Endothelial cell of hepatic sinusoid (primary cell): ENCODE results near the gene MYDGF.

Source experiments
- in situ Hi-C: cut with HindIII; loops from 2 replicates; pipeline ENCODE4 v1.10.0; 2017; ENCODE audit warnings: low sequenced_read_pairs

Gene MYDGF

DNA sequence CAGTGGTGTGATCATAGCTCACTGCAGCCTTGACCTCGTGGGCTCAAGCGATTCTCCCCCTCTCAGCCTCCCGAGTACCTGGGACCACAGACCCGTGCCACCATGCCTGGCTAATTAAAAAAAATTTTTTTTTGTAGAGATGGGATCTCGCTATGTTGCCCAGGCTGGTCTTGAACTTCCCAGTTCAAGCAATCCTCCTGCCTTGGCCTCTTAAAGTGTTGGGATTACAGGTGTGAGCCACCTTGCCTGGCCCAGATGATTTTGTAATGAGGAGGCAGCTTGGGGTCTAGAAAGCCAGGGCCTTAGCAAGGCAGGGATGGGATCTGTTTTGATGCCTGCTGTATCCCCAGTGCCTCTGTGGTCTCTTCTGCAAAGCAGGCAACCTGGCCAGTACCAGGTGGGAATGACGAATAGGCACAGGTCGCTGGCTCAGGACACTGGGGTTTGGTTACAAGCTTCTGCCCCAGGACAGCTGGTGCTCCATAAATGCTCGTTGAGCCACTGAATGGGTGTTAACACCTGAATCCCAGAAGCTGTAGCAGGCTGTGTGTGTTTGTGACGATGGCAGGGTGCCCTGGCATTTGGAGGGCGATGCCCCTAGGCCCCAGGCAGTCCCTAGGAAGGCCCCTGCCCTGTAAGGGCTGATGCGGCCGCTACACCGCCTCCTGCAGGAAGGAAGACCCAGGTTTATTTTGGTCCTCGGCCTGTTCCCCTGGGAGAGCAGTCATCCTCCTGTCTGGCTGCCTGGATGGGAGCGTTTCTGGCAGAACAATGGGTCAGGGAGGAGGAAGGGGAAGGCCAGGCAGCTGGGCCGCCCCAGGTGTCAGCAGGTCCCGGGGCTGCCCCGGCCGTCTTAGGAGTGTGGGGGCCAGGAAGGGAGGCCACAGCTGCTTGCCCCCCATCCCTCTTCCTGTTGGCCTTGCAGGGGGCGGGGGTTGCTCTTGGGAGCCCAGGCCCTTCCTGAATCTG is 22.2 kb downstream of the MYDGF start:
- in situ Hi-C loops = loop anchor here (10.0 kb wide), 1 partner anchor 123 kb away; no protein-coding TSS in a partner anchor

DNA sequence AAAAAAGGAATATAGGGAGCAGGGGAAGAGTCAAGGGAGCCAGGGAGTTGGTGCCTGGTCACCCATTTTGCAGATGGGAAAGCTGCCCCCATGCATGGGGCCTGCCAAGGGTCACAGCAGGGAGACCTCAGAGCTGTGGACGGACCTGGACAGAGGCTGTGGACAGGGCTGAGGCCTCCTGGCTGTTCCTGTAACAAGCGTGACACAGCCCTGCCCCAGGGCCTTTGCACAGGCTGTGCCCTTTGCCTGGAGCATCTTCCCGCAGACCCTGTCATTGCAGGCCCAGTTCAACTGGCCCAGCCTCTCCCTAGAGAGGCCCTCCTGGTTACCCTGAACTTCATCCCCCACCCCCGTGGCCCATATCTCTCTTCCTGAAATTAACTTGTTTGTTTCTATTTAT is 24.4 kb downstream of the MYDGF start:
- in situ Hi-C loops = loop anchor here (10.0 kb wide), 1 partner anchor 121 kb away; no protein-coding TSS in a partner anchor

DNA sequence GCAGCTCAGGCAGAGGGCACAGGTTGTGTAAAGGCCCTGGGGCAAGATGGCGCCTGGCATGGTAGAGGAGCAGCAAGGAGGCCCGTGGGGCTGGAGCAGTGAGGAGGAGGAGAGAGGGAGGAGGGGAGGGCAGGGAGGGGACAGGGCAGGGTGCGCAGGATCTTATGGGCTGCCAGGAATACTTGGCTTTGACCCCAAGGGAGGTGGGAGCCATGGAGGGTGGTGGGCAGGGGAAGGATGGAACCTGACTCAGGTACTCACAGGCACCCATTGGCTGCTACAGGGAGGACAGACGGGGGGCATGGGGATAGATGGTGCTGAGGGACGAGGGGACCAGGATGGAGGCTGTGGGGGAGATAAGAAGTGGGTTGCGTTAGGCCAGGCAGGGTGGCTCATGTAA is 27.5 kb downstream of the MYDGF start:
- in situ Hi-C loops = loop anchor here (10.0 kb wide), 1 partner anchor 118 kb away; no protein-coding TSS in a partner anchor

DNA sequence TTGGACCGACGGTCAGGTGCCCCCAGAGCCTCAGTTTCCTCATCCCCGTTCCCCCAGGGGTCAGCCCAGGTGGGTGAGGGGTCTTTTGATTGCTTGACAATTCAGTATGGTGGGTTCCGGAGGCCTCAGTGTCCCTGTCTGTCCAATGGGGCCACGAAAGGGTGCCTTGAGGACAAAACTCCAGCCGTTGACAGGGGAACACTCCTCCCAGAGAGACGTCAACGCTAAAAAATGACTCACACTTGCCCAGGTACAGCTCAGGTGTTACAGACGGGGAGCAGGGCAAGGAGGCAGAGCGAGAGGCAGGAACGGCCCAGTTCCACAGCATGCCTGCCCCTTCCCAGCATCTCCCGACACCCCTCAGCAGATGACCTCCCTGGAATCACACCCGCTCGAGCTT is 29.0 kb downstream of the MYDGF start:
- in situ Hi-C loops = loop anchor here (10.0 kb wide), 1 partner anchor 116 kb away; no protein-coding TSS in a partner anchor

GRCh38 chr19:4640247-4641000 is 29.7 kb downstream of the MYDGF start:
- in situ Hi-C loops = loop anchor here (10.0 kb wide), 1 partner anchor 116 kb away; no protein-coding TSS in a partner anchor

- in situ Hi-C loops = loop anchor here (10.0 kb wide), 1 partner anchor 115 kb away; no protein-coding TSS in a partner anchor
Measured at GRCh38 chr19:4639531-4640246, 30.5 kb downstream of the MYDGF start.

GRCh38 chr19:4638828-4639530 is 31.2 kb downstream of the MYDGF start, which contains the start of gene TNFAIP8L1:
Gene TNFAIP8L1 (plus strand): TSS chr19:4639516. CDS start chr19:4651870, 12,354 bp downstream.
- in situ Hi-C loops = no loop called here

GRCh38 chr19:4638317-4638716 is 31.8 kb downstream of the MYDGF start:
- in situ Hi-C loops = no loop called here

- in situ Hi-C loops = no loop called here
Measured at GRCh38 chr19:4636761-4637160, 33.4 kb downstream of the MYDGF start.

DNA sequence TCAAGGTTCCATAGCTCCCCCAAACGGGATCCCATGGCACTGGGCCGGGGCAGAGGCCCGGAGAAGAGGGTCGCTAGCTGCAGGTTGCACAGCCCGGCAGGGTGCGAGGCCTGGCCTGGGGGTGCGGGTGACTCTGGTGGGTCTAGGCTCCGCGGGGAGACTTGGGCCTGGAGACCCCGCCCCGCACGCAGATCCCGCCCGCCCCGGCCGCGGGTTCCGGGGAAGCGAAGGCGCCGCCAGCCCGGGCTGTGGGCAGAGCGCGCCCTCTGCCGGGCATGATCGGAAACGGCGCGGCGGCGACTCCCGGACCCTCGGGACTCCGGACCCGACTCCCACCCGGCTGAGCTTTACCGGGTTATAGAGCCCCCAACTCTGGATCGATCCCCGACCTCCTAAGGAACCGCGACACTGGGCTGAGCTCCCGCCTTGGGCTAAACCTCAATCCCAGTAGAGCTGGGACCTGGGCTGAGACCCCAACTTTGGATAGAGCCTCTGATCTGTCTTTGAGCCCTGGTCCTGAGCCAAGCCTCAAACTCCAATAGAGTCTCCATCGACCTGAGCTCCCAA is 33.9 kb downstream of the MYDGF start:
- in situ Hi-C loops = no loop called here

DNA sequence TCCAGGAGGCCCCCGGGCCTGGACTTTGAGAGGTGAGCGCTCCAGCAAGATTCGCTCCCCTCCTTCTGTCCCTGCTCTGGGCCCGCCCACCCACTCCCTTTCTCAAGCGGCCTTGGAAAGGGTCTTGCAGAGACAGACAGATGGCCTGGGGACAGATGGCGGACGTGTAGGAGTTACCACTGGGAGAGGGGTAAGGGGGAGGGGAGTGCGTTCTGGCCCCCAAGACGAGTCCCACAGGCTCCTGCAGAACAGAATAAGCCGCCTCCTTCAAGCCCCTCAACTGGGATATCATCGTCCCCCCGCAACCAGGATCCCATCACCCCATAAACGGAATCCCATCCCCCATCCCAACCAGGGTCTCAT is 34.4 kb downstream of the MYDGF start:
- in situ Hi-C loops = no loop called here

DNA sequence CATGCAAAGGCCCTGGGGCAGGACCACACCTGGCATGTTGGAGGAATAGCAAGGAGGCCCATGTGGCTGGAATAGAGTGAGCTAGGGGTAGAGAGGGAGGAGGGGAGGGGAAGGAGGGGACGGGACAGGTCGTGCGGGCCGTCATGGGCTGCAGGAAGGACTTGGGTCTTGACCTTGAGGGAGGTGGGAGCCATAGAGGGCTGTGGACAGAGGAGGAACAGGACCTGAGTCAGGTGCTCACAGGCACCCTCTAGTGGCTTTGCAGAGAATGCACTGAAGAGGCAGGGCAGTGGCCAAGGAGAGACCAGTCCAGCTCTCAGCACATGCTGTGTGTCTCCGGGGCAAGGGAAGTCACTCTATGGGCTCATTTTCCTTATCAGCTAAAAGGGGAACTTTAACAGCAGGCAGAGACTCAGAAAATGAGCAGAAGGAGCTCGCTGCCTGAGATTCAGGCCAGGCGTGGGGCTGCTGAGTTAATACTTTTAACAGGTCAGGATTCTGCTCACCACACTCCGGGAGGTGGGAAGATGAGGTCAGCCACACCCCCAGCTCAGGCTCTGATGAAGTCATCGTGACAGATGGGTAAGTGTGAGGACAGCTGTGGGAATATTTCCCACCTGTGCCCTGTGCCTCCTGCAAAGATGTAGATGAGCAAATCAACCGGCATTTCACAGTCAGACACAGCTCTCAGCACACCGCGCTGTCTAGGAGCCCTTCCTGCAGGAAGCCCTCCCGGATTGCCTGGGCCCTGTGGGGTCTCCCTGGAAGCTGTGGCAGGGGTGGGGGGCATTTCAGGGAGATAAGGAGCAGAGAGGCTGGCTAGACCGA is 36.8 kb downstream of the MYDGF start:
- in situ Hi-C loops = no loop called here

- in situ Hi-C loops = no loop called here
Measured at GRCh38 chr19:4624733-4625362, 45.3 kb downstream of the MYDGF start.

DNA sequence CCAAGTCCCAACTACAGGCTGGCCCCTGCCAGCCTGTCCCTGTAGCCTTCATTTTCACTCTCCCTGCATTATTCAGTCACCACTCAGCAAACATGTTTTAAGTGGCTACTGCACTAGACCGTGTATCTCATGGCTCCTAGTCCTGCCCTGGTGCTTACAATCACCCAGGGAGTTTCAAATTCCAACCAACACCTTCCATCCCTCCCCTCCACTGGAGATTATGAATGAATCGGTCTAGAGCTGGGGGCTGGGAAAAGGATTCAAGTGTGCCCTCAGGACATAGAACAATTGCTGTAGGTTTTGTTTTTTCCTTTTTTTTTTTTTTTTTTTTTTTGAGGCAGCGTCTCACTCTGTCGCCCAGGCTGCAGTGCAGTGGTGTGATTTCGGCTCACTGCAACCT is 45.8 kb downstream of the MYDGF start:
- in situ Hi-C loops = no loop called here

DNA sequence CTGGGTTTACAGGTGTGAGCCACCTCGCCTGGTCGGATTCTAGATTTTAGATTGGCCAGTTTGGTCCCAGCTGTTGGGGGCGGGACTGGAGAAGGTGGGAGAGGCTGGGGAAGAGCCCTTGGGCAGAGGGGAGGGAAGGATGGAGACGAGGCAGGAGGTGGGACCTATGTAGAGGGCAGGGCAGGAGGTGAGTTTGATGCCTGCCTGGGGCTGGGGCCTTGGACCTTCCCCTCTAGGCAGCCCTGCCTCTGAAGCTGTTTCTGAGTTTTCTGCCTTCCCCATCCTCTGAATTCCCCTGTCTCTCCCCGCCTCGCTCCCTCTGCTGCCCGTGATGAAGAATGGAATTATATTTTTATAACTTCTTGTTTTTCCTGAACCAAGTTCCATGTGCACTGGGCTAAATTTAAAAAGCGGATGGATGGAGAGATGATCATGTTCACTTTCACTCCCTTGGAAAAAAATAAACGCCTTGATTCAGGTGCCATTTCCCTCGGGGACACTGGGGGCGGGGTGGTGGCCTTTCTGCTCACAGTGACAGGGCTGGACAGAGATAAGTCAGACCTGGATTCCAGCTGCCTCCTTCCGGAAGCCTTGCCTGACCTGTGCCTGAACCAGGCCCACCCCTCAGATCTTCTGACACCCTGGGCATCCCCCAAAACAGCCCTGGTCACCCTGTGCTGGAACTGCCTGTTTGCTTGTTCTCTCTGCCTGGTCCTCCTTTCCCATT is 47.3 kb downstream of the MYDGF start:
- in situ Hi-C loops = no loop called here

DNA sequence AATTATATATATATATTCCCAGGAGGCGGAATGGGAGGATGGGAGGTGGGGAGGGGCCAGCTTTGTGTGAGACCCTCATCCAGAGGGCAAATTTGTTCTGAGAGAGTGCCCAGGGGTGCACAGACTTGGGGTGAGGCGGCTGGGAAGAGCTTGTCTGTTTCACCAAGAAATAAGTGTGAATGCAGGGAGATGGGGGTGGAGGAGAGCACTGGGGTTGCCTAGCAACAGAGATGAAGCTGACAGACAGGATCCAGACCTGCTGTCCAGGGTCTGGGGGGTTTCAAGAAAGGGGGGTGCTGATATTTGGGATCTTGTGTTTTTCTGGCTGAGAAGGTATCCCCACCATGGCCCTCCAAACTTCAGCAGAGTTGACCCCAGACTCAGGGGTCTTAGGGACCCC is 49.5 kb downstream of the MYDGF start:
- in situ Hi-C loops = no loop called here

DNA sequence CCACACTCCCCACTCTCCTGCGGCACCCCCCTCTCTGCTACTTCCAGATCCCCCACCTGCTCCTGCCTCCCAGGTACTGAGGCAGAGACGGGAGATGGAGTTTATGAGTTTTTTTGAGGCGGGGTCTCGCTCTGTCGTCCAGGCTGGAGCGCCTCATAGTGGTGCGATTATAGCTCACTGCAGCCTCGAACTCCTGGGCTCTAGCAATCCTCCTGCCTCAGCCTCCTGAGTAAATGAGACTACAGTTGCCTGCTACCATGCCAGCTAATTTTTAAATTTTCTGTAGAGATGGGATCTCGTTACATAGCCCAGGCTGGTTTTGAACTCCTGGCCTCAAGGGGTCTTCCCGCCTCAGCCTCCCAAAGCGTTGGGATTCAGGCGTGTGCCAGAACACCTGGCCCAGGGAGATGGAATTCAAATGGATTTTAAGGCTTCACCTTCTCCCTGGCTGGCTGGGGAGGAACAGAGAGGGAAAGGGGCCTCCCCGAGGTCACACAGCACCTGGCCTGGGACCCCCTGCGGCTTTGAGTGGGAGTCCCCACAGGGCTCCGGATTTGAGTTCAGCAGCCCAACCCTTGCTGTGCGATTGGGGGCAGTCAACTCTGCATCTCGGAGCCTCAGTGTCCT is 50.4 kb downstream of the MYDGF start:
- in situ Hi-C loops = no loop called here
